ENCODE measurements around the gene C1orf53.

C1orf53 gene

GRCh38 chr1:197954718-197955418 lies 52.4 kb downstream of the C1orf53 start:
- in situ Hi-C loops (cut with MboI; ENCODE audit: low sequenced_read_pairs) = no loop called here

DNA sequence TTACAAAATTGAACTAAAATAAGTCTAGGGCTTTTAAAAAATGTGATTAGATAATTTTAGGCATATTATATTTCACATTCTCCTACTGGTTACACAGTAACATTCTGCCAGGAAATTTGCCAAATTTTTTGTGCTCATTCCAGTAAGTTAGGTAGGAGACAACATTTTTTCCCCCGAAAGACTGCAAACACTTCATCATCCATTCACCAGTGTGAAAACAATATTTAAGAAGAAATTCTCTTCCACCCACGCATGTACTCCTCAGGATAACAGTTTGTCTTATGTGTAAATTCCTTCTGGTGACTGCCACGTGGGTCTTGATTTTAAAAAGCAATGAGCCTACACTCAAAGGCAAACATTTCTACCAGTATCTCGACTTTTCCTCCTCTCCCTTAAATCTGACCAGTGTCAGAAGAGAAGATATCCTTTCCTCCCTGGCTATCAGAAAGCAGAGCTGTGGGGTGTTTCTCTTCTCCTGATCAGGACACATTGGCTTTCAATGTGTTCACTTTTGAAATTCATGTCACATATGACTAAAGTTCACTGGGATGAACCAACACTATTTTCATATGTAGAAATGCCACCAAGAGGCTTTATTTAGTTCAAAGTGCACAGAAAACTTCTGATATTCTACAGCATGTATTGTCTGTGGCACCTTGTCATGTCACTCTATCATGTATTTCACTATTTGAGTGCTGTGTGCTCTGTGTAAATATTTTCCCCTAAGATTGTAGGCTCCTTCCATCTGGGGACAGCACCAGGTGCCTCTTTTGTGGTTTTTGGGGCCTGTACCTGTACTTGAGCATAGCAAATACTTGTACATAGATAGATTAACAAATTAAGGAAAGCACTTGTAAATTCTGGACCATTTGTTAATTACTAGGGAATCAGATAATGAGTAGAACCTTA lies 53.3 kb downstream of the C1orf53 start:
- in situ Hi-C loops (cut with MboI; ENCODE audit: low sequenced_read_pairs) = no loop called here
